Measurements from ENCODE around the gene BTN3A1. TPM values are rescaled to one million over a fixed set of nuclear protein-coding genes. Genes with fewer than 3 reads are reported as not detected.
"Not testable (repeated sequence)": the region's sequence is repeated elsewhere in the genome, so short reads cannot be mapped to it uniquely, and the experiment has no call there.

BTN3A1 gene
- total RNA-seq, 1 donor from 2014 or later, result 17.2 TPM

DNA sequence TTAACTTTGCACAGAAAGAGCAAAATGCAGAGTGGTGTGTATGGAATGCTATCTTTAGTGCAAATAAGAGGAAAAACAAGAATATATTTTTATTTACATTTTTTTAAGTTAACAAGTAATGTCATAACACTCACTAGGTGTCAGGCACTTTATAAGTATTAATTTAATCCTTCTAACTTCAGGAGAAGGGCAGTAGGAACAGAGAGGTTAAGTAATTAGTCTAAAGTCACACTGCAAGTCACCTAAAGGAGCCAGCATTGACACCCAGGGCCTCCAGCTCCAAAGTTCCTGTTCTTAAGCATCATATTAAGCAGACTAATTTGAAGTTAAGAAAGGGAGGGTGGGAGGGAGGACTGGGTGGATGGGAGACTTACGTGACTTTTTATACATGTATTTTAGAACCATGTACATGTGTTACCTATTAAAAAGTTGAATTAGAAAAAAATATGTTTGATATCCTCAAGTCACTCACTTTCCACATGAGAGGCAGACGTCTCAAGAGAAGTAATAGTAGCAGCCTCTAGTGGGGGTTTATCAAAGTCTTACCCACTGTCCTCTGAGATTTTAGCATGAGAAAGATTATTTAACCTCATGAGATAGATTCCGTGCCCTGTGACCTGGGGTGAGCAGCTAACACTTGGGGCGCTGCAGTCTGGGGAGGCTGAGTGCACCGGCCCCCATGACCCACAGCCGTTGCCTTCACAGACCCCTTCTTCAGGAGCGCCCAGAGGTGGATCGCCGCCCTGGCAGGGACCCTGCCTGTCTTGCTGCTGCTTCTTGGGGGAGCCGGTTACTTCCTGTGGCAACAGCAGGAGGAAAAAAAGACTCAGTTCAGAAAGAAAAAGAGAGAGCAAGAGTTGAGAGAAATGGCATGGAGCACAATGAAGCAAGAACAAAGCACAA, 7.0 kb downstream of the BTN3A1 start:
- Histone ChIP-seq H3K27me3 (ENCODE audit: control insufficient read depth in 3 of 3, insufficient read depth in 3 of 3, low read length in 3 of 3) (no peaks in the 10 kb centered on the region), H3K27ac (ENCODE audit: low read depth, low read length) (no peak overlapping the region), H3K4me3 (ENCODE audit: low read length in 3 of 3) (no peak overlapping the region), H3K36me3 (ENCODE audit: control insufficient read depth in 3 of 3, insufficient read depth in 3 of 3, low read length in 3 of 3) (peaks cover 3 to 44% (median 29%) of the 10 kb centered on the region in 3 donors), H3K9me3 (ENCODE audit: control insufficient read depth in 3 of 3, low read length in 3 of 3) (no peaks in the 10 kb centered on the region), H3K9ac (ENCODE audit: low read depth in 1 of 3, low read length in 3 of 3) (no peak overlapping the region), H3K4me1 (ENCODE audit: control insufficient read depth in 3 of 3, insufficient read depth in 3 of 3, low read length in 3 of 3) (no peaks in the 10 kb centered on the region)

DNA sequence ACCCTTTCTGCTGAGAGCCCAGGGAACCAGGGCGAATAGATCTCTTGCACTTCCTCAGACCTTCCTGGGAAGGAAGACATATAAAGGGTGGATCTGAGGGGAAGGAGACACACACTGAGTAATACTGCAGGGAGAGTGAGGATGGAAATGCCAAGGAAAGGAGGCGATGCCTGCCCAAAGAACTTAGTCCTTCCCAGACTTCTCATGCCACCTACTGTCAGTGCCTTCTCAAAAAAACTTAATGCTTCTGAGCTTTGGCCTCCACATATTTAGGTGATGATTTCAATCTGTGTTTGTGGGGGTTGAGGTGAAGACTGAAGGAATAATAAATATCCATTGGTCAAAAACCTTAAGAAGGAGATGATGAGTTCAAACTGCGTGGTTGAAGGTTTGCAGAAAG, 9.7 kb downstream of the BTN3A1 start:
- peaks cover 3 to 32% (median 24%) of the 10 kb centered on the region in 3 donors for H3K36me3 ChIP-seq (ENCODE audit: control insufficient read depth in 3 of 3, insufficient read depth in 3 of 3, low read length in 3 of 3)
- H3K9me3 ChIP-seq (ENCODE audit: control insufficient read depth in 3 of 3, low read length in 3 of 3), result no peaks in the 10 kb centered on the region
- H3K27me3 ChIP-seq (ENCODE audit: control insufficient read depth in 3 of 3, insufficient read depth in 3 of 3, low read length in 3 of 3), result no peaks in the 10 kb centered on the region
- no peaks in the 10 kb centered on the region for H3K4me1 ChIP-seq (ENCODE audit: control insufficient read depth in 3 of 3, insufficient read depth in 3 of 3, low read length in 3 of 3)
- no peak overlapping the region for H3K27ac ChIP-seq (ENCODE audit: low read depth, low read length)
- H3K4me3 ChIP-seq (ENCODE audit: low read length in 3 of 3), result no peak overlapping the region
- H3K9ac ChIP-seq (ENCODE audit: low read depth in 1 of 3, low read length in 3 of 3), result no peak overlapping the region

DNA sequence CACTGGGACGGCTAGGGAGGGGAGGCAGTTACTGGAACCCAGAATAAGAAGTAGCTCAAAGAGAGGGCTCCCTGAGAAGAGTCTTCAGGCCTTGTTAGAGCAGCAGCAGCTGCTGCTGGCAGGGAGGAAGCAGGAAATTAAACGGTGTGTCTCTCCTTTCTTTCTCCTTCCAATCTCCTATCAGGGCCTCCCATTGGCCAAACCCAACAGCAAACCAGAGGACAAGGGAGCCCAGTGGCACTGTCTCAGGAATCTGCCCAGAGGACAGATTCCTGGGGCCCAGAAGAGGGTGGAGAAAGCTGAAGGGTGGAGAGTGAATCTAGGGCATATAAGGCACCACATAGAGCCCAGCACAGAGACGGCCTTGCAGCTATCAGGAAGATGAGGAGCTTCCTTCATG, 10.2 kb downstream of the BTN3A1 start:
- Histone ChIP-seq H3K4me3 (ENCODE audit: low read length in 3 of 3) (no peak overlapping the region), H3K27ac (ENCODE audit: low read depth, low read length) (no peak overlapping the region), H3K36me3 (ENCODE audit: control insufficient read depth in 3 of 3, insufficient read depth in 3 of 3, low read length in 3 of 3) (peaks cover 3 to 28% (median 19%) of the 10 kb centered on the region in 3 donors), H3K4me1 (ENCODE audit: control insufficient read depth in 3 of 3, insufficient read depth in 3 of 3, low read length in 3 of 3) (no peaks in the 10 kb centered on the region), H3K27me3 (ENCODE audit: control insufficient read depth in 3 of 3, insufficient read depth in 3 of 3, low read length in 3 of 3) (no peaks in the 10 kb centered on the region), H3K9ac (ENCODE audit: low read depth in 1 of 3, low read length in 3 of 3) (no peak overlapping the region), H3K9me3 (ENCODE audit: control insufficient read depth in 3 of 3, low read length in 3 of 3) (no peaks in the 10 kb centered on the region)

DNA sequence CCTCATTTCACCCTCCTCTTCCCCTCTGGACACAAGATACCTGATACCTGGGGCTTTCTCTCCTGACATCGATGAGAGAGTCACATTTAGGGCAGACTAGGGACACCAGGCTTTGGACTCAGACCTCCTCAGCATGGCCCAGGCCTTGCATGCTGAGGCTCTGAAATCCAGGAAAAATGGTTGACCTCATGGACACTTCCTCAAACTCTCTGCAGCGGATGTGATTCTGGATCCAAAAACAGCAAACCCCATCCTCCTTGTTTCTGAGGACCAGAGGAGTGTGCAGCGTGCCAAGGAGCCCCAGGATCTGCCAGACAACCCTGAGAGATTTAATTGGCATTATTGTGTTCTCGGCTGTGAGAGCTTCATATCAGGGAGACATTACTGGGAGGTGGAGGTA, 10.9 kb downstream of the BTN3A1 start:
- H3K4me3 ChIP-seq (ENCODE audit: low read length in 3 of 3), result no peak overlapping the region
- H3K27ac ChIP-seq (ENCODE audit: low read depth, low read length), result no peak overlapping the region
- H3K36me3 ChIP-seq (ENCODE audit: control insufficient read depth in 3 of 3, insufficient read depth in 3 of 3, low read length in 3 of 3), result peaks cover 3 to 22% (median 15%) of the 10 kb centered on the region in 3 donors
- no peak overlapping the region for H3K9ac ChIP-seq (ENCODE audit: low read depth in 1 of 3, low read length in 3 of 3)
- H3K9me3 ChIP-seq (ENCODE audit: control insufficient read depth in 3 of 3, low read length in 3 of 3), result no peaks in the 10 kb centered on the region
- H3K27me3 ChIP-seq (ENCODE audit: control insufficient read depth in 3 of 3, insufficient read depth in 3 of 3, low read length in 3 of 3), result no peaks in the 10 kb centered on the region
- no peaks in the 10 kb centered on the region for H3K4me1 ChIP-seq (ENCODE audit: control insufficient read depth in 3 of 3, insufficient read depth in 3 of 3, low read length in 3 of 3)

DNA sequence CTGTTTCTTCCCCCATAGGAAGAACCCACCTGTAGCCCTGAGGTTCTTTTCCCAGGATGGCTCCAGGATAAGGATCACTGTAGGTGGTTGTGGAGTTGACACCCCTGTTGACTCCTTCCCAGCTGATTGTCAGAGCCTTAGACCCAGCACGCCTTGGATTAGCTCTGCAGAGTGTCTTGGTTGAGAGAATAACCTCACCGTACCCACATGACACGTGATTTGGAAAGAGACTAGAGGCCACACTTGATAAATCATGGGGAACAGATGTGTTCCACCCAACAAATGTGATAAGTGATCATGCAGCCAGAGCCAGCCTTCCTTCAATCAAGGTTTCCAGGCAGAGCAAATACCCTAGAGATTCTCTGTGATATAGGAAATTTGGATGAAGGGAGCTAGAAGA, 12.2 kb downstream of the BTN3A1 start:
- no peak overlapping the region for H3K4me3 ChIP-seq (ENCODE audit: low read length in 3 of 3)
- no peak overlapping the region for H3K9ac ChIP-seq (ENCODE audit: low read depth in 1 of 3, low read length in 3 of 3)
- no peak overlapping the region for H3K27ac ChIP-seq (ENCODE audit: low read depth, low read length)
- no peaks in the 10 kb centered on the region for H3K4me1 ChIP-seq (ENCODE audit: control insufficient read depth in 3 of 3, insufficient read depth in 3 of 3, low read length in 3 of 3)
- no peaks in the 10 kb centered on the region for H3K9me3 ChIP-seq (ENCODE audit: control insufficient read depth in 3 of 3, low read length in 3 of 3)
- H3K36me3 ChIP-seq (ENCODE audit: control insufficient read depth in 3 of 3, insufficient read depth in 3 of 3, low read length in 3 of 3), result peaks cover 3 to 21% (median 15%) of the 10 kb centered on the region in 3 donors
- no peaks in the 10 kb centered on the region for H3K27me3 ChIP-seq (ENCODE audit: control insufficient read depth in 3 of 3, insufficient read depth in 3 of 3, low read length in 3 of 3)

DNA sequence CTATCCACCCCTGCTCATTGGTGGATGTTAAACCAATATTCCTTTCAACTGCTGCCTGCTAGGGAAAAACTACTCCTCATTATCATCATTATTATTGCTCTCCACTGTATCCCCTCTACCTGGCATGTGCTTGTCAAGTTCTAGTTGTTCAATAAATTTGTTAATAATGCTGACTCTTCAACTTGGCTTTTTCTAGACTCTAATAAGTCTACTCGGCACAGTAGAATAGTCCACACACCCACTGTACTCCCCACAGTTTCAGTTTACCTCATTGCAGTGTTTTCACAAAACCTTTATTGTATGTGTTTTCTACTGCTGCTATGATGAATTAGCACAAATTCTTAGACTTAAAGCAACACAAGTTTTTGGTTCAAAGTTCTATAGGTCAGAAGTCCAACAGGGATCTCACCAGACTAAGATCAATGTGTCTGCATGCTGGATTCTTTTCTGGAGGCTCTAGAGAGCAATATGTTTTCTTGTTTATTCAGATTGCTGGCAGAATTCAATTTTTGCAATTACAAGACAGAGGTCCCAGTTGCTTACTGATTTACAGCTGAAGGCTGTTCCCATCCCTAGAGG, 13.1 kb downstream of the BTN3A1 start:
- Histone ChIP-seq H3K9me3 (ENCODE audit: control insufficient read depth in 3 of 3, low read length in 3 of 3) (no peaks in the 10 kb centered on the region), H3K4me3 (ENCODE audit: low read length in 3 of 3) (no peak overlapping the region), H3K27me3 (ENCODE audit: control insufficient read depth in 3 of 3, insufficient read depth in 3 of 3, low read length in 3 of 3) (no peaks in the 10 kb centered on the region), H3K27ac (ENCODE audit: low read depth, low read length) (no peak overlapping the region), H3K9ac (ENCODE audit: low read depth in 1 of 3, low read length in 3 of 3) (no peak overlapping the region), H3K36me3 (ENCODE audit: control insufficient read depth in 3 of 3, insufficient read depth in 3 of 3, low read length in 3 of 3) (peaks cover 3 to 16% (median 15%) of the 10 kb centered on the region in 3 donors), H3K4me1 (ENCODE audit: control insufficient read depth in 3 of 3, insufficient read depth in 3 of 3, low read length in 3 of 3) (no peaks in the 10 kb centered on the region)

DNA sequence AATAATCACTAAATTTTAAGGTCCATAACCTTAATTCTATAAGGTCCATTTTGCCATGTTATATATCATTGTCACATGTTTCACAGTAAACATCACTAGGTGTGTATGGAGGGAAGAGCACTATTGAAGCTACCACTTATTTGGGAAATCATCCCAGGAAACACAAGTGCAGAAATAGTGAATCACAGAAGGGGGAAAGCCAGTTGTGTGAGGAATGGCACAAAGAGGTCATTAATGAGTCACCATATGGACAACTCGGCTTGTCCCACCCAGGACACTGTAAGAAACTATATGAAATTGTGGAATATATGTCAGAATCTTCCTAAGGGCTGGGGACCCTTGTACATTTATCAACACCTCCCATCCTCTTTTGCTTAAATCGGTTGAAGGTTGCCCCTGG, 13.7 kb downstream of the BTN3A1 start:
- Histone ChIP-seq H3K27me3 (ENCODE audit: control insufficient read depth in 3 of 3, insufficient read depth in 3 of 3, low read length in 3 of 3) (no peaks in the 10 kb centered on the region), H3K4me1 (ENCODE audit: control insufficient read depth in 3 of 3, insufficient read depth in 3 of 3, low read length in 3 of 3) (peaks cover 3 to 4% (median 3%) of the 10 kb centered on the region in 3 donors)

DNA sequence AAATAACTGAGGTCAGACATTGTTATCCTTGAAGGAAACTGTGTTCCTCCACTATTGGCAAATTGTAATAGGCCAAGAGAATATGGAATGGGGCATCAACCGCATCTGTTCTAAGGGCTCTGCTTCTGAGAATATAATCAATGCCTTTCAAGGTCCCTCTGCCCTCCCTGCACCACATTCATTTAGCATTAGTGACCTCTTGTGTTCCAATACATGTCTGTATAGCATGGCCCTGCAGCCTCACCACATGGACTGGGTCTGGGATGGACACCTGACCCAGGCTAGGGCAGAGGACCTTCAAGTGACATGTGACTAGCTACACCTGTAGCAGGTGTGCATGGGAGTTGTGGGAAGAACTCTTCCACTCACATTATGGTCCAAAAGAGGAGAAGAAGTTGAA, 14.2 kb downstream of the BTN3A1 start:
- Histone ChIP-seq H3K27me3 (ENCODE audit: control insufficient read depth in 3 of 3, insufficient read depth in 3 of 3, low read length in 3 of 3) (no peaks in the 10 kb centered on the region), H3K4me3 (ENCODE audit: low read length in 3 of 3) (no peak overlapping the region)

More for the DNA sequence above, 13.7 kb downstream of the BTN3A1 start:
- Histone ChIP-seq H3K9ac (ENCODE audit: low read depth in 1 of 3, low read length in 3 of 3) (no peak overlapping the region), H3K36me3 (ENCODE audit: control insufficient read depth in 3 of 3, insufficient read depth in 3 of 3, low read length in 3 of 3) (peaks cover 3 to 16% (median 15%) of the 10 kb centered on the region in 3 donors), H3K9me3 (ENCODE audit: control insufficient read depth in 3 of 3, low read length in 3 of 3) (no peaks in the 10 kb centered on the region), H3K27ac (ENCODE audit: low read depth, low read length) (no peak overlapping the region), H3K4me3 (ENCODE audit: low read length in 3 of 3) (no peak overlapping the region)

DNA sequence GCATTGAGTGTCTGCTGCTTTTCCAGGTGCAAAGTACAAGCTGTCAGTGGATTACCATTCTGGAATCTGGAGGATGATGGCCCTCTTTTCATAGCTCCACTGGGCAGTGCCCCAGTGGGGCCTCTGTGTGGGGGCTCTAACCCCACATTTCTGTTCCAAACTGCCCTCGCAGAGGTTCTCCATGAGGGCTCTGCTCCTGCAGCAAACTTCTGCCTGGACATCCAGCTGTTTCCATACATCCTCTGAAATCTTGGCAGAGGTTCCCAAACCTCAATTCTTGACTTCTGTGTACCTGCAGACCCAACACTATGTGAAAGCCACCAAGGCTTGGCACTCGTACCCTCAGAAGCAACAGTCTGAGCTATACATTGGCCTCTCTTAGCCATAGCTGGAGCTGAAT, 16.0 kb downstream of the BTN3A1 start:
- H3K4me3 ChIP-seq (ENCODE audit: low read length in 3 of 3); H3K36me3 ChIP-seq (ENCODE audit: control insufficient read depth in 3 of 3, insufficient read depth in 3 of 3, low read length in 3 of 3); H3K27ac ChIP-seq (ENCODE audit: low read depth, low read length); H3K27me3 ChIP-seq (ENCODE audit: control insufficient read depth in 3 of 3, insufficient read depth in 3 of 3, low read length in 3 of 3); H3K9ac ChIP-seq (ENCODE audit: low read depth in 1 of 3, low read length in 3 of 3); H3K9me3 ChIP-seq (ENCODE audit: control insufficient read depth in 3 of 3, low read length in 3 of 3): not testable (repeated sequence)
- H3K4me1 ChIP-seq (ENCODE audit: control insufficient read depth in 3 of 3, insufficient read depth in 3 of 3, low read length in 3 of 3), result peaks cover 4 to 18% (median 11%) of the 10 kb centered on the region in 3 donors

More for the DNA sequence above, 14.2 kb downstream of the BTN3A1 start:
- H3K9ac ChIP-seq (ENCODE audit: low read depth in 1 of 3, low read length in 3 of 3), result no peak overlapping the region
- H3K27ac ChIP-seq (ENCODE audit: low read depth, low read length), result no peak overlapping the region
- peaks cover 4 to 6% (median 5%) of the 10 kb centered on the region in 3 donors for H3K4me1 ChIP-seq (ENCODE audit: control insufficient read depth in 3 of 3, insufficient read depth in 3 of 3, low read length in 3 of 3)
- no peaks in the 10 kb centered on the region for H3K9me3 ChIP-seq (ENCODE audit: control insufficient read depth in 3 of 3, low read length in 3 of 3)
- peaks cover 3 to 12% (median 11%) of the 10 kb centered on the region in 3 donors for H3K36me3 ChIP-seq (ENCODE audit: control insufficient read depth in 3 of 3, insufficient read depth in 3 of 3, low read length in 3 of 3)

DNA sequence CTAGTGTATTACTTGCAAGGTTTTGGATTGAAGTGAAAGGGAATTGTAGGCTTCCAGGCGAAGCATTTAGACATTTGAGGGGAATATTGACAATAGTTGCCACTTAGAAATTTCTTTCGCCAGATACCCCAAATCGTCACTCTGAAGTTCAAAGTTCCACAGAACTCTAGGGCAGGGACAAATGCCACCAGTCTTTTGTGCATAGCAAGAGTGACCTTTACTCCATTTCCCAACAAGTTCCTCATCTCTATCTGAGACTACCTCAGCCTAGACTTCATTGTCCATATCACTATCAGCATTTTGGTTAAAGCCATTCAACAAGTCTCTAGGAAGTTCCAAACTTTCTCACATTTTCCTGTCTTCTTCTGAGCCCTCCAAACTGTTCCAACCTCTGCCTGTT, 16.7 kb downstream of the BTN3A1 start:
- H3K4me3 ChIP-seq (ENCODE audit: low read length in 3 of 3); H3K27ac ChIP-seq (ENCODE audit: low read depth, low read length); H3K27me3 ChIP-seq (ENCODE audit: control insufficient read depth in 3 of 3, insufficient read depth in 3 of 3, low read length in 3 of 3); H3K9me3 ChIP-seq (ENCODE audit: control insufficient read depth in 3 of 3, low read length in 3 of 3); H3K36me3 ChIP-seq (ENCODE audit: control insufficient read depth in 3 of 3, insufficient read depth in 3 of 3, low read length in 3 of 3); H3K9ac ChIP-seq (ENCODE audit: low read depth in 1 of 3, low read length in 3 of 3): not testable (repeated sequence)
- peaks cover 4 to 19% (median 11%) of the 10 kb centered on the region in 3 donors for H3K4me1 ChIP-seq (ENCODE audit: control insufficient read depth in 3 of 3, insufficient read depth in 3 of 3, low read length in 3 of 3)

All from skeletal muscle tissue (tissue), 4 donors.